BLaER1 treated with 17β-estradiol and CSF1 and Interleukin-3, amounts not matched to agents 10 nM and 100 nM (cell line): Measurements from ENCODE around the gene LTBR.

ENCODE experiments used
- H3K27ac ChIP-seq, 11 experiments: shearing (Covaris generic); formaldehyde crosslinking; 2 replicates each; pipeline ENCODE4 v1.8.1; 2022
- H3K27me3 ChIP-seq, 11 experiments: shearing (Covaris generic); formaldehyde crosslinking; 2 replicates each; pipeline ENCODE4 v1.8.1; 2022
- H3K36me3 ChIP-seq, 11 experiments: shearing (Covaris generic); formaldehyde crosslinking; 2 replicates each; pipeline ENCODE4 v1.8.1; 2022
- H3K4me1 ChIP-seq, 10 experiments: shearing (Covaris generic); formaldehyde crosslinking; 2 replicates each; pipeline ENCODE4 v1.8.1; 2022
- H3K4me2 ChIP-seq, 11 experiments: shearing (Covaris generic); formaldehyde crosslinking; 2 replicates each; pipeline ENCODE4 v1.8.1; 2022
- H3K4me3 ChIP-seq, 10 experiments: shearing (Covaris generic); formaldehyde crosslinking; 2 replicates each; pipeline ENCODE4 v1.8.1; 2022
- H3K9ac ChIP-seq, 11 experiments: shearing (Covaris generic); formaldehyde crosslinking; 2 replicates each; pipeline ENCODE4 v1.8.1; 2022
- H3K9me3 ChIP-seq, 11 experiments: shearing (Covaris generic); formaldehyde crosslinking; replicated peaks in 1 of 11; 2 replicates each; pipeline ENCODE4 v1.8.1; 2022
- H4K20me1 ChIP-seq, 11 experiments: shearing (Covaris generic); formaldehyde crosslinking; 2 replicates each; pipeline ENCODE4 v1.8.1; 2022
- Cebpa-rat ChIP-seq, 11 experiments: shearing (Covaris generic); IDR thresholded peaks; 2 replicates each; pipeline ENCODE4 v1.8.1; 2022

The LTBR gene

GRCh38 chr12:6390084-6390799 is 6.3 kb downstream of the LTBR start:
- no peak overlapping the region for H3K4me3 ChIP-seq
- no peak overlapping the region for H3K27ac ChIP-seq
- H3K9ac ChIP-seq = peak overlapping the region in 3 of 11 experiments; percentile 5 to 63 (median 39); a peak in 4 of 22 replicates
- peak overlapping the region in 9 of 11 experiments; percentile 0 to 70 (median 21); a peak in 12 of 22 replicates for H3K4me2 ChIP-seq
- peaks cover 0 to 54% (median 0%) of the 10 kb centered on the region in 11 experiments; a peak in 6 of 22 replicates for H4K20me1 ChIP-seq
- no peak for TF ChIP-seq Cebpa-rat (IDR thresholded peaks at IDR 0.05)
- no peaks in the 10 kb centered on the region for H3K9me3 ChIP-seq
- H3K27me3 ChIP-seq = peaks cover 0 to under 1% (median 0%) of the 10 kb centered on the region in 11 experiments; a peak in 2 of 22 replicates
- peaks cover 1 to 96% (median 20%) of the 10 kb centered on the region in 10 experiments; a peak in 18 of 20 replicates for H3K4me1 ChIP-seq
- peaks cover 0 to 96% (median 7%) of the 10 kb centered on the region in 11 experiments; a peak in 10 of 22 replicates for H3K36me3 ChIP-seq

DNA sequence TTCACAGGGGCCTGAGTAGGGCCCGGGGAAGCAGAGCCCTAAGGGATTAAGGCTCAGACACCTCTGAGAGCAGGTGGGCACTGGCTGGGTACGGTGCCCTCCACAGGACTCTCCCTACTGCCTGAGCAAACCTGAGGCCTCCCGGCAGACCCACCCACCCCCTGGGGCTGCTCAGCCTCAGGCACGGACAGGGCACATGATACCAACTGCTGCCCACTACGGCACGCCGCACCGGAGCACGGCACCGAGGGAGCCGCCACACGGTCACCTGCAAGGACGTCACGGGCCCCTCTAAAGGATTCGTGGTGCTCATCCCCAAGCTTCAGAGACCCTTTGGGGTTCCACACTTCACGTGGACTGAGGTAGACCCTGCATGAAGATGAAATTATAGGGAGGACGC is 7.1 kb downstream of the LTBR start:
- Histone ChIP-seq H3K4me2 (peak overlapping the region in 4 of 11 experiments; percentile 21 to 70 (median 51); a peak in 8 of 22 replicates), H3K9ac (peak overlapping the region in 1 of 11 experiments; percentile 63; a peak in 2 of 22 replicates), H3K27ac (no peak overlapping the region), H3K36me3 (peaks cover 0 to 92% (median 7%) of the 10 kb centered on the region in 11 experiments; a peak in 10 of 22 replicates), H4K20me1 (peaks cover 0 to 54% (median 0%) of the 10 kb centered on the region in 11 experiments; a peak in 6 of 22 replicates), H3K9me3 (no peaks in the 10 kb centered on the region), H3K4me3 (no peak overlapping the region), H3K4me1 (peaks cover 0 to 89% (median 17%) of the 10 kb centered on the region in 10 experiments; a peak in 17 of 20 replicates), H3K27me3 (no peaks in the 10 kb centered on the region)
- no peak for TF ChIP-seq Cebpa-rat (IDR thresholded peaks at IDR 0.05)

DNA sequence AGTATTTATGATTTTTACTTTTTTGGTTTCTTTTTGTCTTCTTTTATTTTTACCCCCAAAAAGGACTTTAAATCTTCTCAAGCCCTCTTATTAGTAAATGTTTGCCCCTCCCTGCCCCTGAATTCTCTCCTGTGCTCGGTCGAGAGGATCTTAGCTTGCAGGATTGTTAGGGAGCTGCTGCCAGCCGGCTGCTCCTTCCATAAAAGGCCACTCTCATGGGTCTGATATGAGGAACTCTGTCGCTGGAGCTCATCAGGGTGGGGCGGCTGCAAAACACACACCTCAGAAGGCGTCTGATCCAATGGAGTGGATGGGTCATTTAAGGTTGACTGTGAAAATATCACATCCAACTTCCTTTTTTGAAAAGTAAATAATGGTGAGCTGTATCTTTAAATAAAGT is 8.5 kb downstream of the LTBR start:
- no peak overlapping the region for H3K4me3 ChIP-seq
- H3K4me1 ChIP-seq = peaks cover 0 to 74% (median 15%) of the 10 kb centered on the region in 10 experiments; a peak in 17 of 20 replicates
- peaks cover 0 to 53% (median 0%) of the 10 kb centered on the region in 11 experiments; a peak in 6 of 22 replicates for H4K20me1 ChIP-seq
- H3K27ac ChIP-seq = no peak overlapping the region; a peak in 2 of 22 replicates
- H3K9ac ChIP-seq = peak overlapping the region in 1 of 11 experiments; percentile 42; a peak in 1 of 22 replicates
- no peaks in the 10 kb centered on the region for H3K27me3 ChIP-seq
- H3K36me3 ChIP-seq = peaks cover 0 to 88% (median 0%) of the 10 kb centered on the region in 11 experiments; a peak in 10 of 22 replicates
- H3K9me3 ChIP-seq = no peaks in the 10 kb centered on the region
- H3K4me2 ChIP-seq = peak overlapping the region in 4 of 11 experiments; percentile 44 to 83 (median 52); a peak in 8 of 22 replicates
- TF ChIP-seq Cebpa-rat (IDR thresholded peaks at IDR 0.05) = no peak

GRCh38 chr12:6393109-6393508 is 9.1 kb downstream of the LTBR start:
- Histone ChIP-seq H3K27me3 (no peaks in the 10 kb centered on the region), H3K4me3 (no peak overlapping the region), H3K4me2 (peak overlapping the region in 3 of 11 experiments; percentile 23 to 83 (median 44); a peak in 3 of 22 replicates), H3K36me3 (peaks cover 0 to 88% (median 0%) of the 10 kb centered on the region in 11 experiments; a peak in 10 of 22 replicates), H3K27ac (no peak overlapping the region), H3K9ac (no peak overlapping the region), H3K9me3 (no peaks in the 10 kb centered on the region), H4K20me1 (peaks cover 0 to 47% (median 0%) of the 10 kb centered on the region in 11 experiments; a peak in 6 of 22 replicates), H3K4me1 (peaks cover 0 to 68% (median 15%) of the 10 kb centered on the region in 10 experiments; a peak in 17 of 20 replicates)
- TF ChIP-seq Cebpa-rat (IDR thresholded peaks at IDR 0.05) = no peak

- H3K9ac ChIP-seq = no peak overlapping the region
- no peak overlapping the region for H3K4me3 ChIP-seq
- H4K20me1 ChIP-seq = peaks cover 0 to 34% (median 0%) of the 10 kb centered on the region in 11 experiments; a peak in 6 of 22 replicates
- peaks cover 0 to 87% (median 0%) of the 10 kb centered on the region in 11 experiments; a peak in 10 of 22 replicates for H3K36me3 ChIP-seq
- peak overlapping the region in 3 of 11 experiments; percentile 23 to 83 (median 29); a peak in 5 of 22 replicates for H3K4me2 ChIP-seq
- H3K9me3 ChIP-seq = no peaks in the 10 kb centered on the region
- TF ChIP-seq Cebpa-rat (IDR thresholded peaks at IDR 0.05) = no peak
- H3K27me3 ChIP-seq = no peaks in the 10 kb centered on the region
- no peak overlapping the region for H3K27ac ChIP-seq
- peaks cover 0 to 55% (median 13%) of the 10 kb centered on the region in 10 experiments; a peak in 17 of 20 replicates for H3K4me1 ChIP-seq
Measured at GRCh38 chr12:6394398-6394797, 10.4 kb downstream of the LTBR start.

- H3K4me3 ChIP-seq = no peak overlapping the region
- H3K9me3 ChIP-seq = no peaks in the 10 kb centered on the region
- H3K4me2 ChIP-seq = no peak overlapping the region
- TF ChIP-seq Cebpa-rat (IDR thresholded peaks at IDR 0.05) = no peak
- no peak overlapping the region for H3K27ac ChIP-seq
- H3K9ac ChIP-seq = no peak overlapping the region
- H3K27me3 ChIP-seq = no peaks in the 10 kb centered on the region
- peaks cover 0 to 84% (median 0%) of the 10 kb centered on the region in 11 experiments; a peak in 10 of 22 replicates for H3K36me3 ChIP-seq
- peaks cover 0 to 39% (median 4%) of the 10 kb centered on the region in 10 experiments; a peak in 9 of 20 replicates for H3K4me1 ChIP-seq
- H4K20me1 ChIP-seq = peaks cover 0 to 20% (median 0%) of the 10 kb centered on the region in 11 experiments; a peak in 5 of 22 replicates
Measured at GRCh38 chr12:6396031-6396430, 12.1 kb downstream of the LTBR start.

DNA sequence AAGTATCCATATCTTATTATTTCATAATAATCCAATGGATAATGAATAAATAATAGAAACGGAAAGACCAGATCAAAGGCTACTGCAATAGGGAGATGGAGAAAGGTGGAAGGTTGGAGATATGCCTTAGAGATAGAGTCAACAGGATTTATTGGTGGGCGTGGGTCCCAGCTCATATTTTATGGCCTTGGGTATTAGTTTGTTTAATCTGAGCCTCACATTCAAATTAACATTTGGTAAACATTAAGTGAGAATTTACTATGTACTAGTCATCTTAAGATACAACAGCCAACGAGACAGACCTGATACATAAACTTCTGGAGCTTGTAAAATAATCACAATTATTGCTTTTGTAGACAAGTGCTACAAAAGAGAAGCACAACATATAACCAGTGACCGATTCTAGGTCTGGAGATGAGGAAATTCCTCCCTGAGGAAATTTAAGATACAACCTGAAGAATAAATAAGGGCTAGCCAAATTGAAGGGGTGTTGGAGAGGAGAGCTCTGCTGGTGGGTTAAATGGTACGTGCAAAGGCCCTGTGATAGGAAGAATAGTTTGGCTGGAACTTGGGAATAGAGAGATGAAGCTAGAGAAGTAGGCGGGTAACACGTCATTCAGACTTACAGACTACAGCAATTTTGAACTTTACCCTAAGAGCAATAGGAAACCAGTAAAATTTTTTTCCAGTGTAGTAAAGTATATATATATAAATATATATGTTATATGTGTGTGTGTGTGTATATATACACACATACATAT is 16.1 kb downstream of the LTBR start:
- no peak for TF ChIP-seq Cebpa-rat (IDR thresholded peaks at IDR 0.05)
- no peaks in the 10 kb centered on the region for H3K27me3 ChIP-seq
- no peaks in the 10 kb centered on the region for H3K9me3 ChIP-seq
- no peak overlapping the region for H3K4me3 ChIP-seq
- no peak overlapping the region for H3K9ac ChIP-seq
- H3K4me2 ChIP-seq = no peak overlapping the region
- H3K27ac ChIP-seq = no peak overlapping the region
- no peaks in the 10 kb centered on the region for H4K20me1 ChIP-seq
- peaks cover 0 to 75% (median 0%) of the 10 kb centered on the region in 11 experiments; a peak in 5 of 22 replicates for H3K36me3 ChIP-seq
- H3K4me1 ChIP-seq = no peaks in the 10 kb centered on the region

DNA sequence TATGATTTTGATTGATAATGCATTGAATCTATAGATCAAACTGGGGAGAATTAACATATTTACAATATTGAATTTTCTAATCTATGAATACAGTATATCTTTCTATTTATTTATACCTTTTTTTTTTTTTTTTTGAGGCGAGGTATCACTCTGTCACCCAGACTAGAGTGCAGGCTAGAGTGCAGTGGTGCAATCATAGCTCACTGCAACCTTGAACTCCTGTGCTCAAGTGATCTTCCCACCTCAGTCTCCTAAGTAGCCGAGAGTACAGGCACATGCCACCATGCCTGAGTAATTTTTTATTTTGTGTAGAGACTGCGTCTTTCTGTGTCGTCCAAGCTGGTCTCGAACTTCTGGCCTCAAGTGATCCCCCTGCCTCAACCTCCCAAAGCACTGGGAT is 20.4 kb downstream of the LTBR start:
- Histone ChIP-seq H3K4me2 (no peak overlapping the region), H4K20me1 (no peaks in the 10 kb centered on the region), H3K36me3 (peaks cover 0 to 47% (median 0%) of the 10 kb centered on the region in 11 experiments; a peak in 4 of 22 replicates), H3K27me3 (no peaks in the 10 kb centered on the region), H3K9me3 (no peaks in the 10 kb centered on the region), H3K4me3 (no peak overlapping the region), H3K9ac (no peak overlapping the region), H3K27ac (no peak overlapping the region), H3K4me1 (0 out of 20 replicates have a peak, but pooled peaks cover 0 to 7% (median 0%) of the 10 kb centered on the region in 10 experiments)
- TF ChIP-seq Cebpa-rat (IDR thresholded peaks at IDR 0.05) = no peak
